Measurements from ENCODE around the gene PIGM. TPM values are rescaled to one million over a fixed set of nuclear protein-coding genes. Genes with fewer than 3 reads are reported as not detected.
A peak's percentile ranks its signal among the peaks of the same experiment; 100 is the strongest.
"Not testable (repeated sequence)": the region's sequence is repeated elsewhere in the genome, so short reads cannot be mapped to it uniquely, and the experiment has no call there.

Gene PIGM
- total and polyA plus RNA-seq, 2 donors: 3.1 to 5.7 TPM

GRCh38 chr1:160050182-160050581, 18.4 kb upstream of the PIGM start:
- H3K27ac ChIP-seq (ENCODE audit: low read depth in 1 of 2, low read length in 1 of 2); H3K9me3 ChIP-seq (ENCODE audit: control insufficient read depth in 2 of 2, insufficient read depth in 1 of 2, low read length in 1 of 2); H3K4me3 ChIP-seq (ENCODE audit: low read length in 2 of 2); DNase-seq (ENCODE audit: low read depth in 6 of 9, low spot score in 9 of 9); H3K36me3 ChIP-seq (ENCODE audit: control insufficient read depth in 2 of 2, insufficient read depth in 2 of 2, low read length in 1 of 2): not testable (repeated sequence)
- Histone ChIP-seq H3K27me3 (ENCODE audit: control insufficient read depth in 2 of 2, insufficient read depth in 1 of 2, low read length in 1 of 2) (peaks cover 3 to 39% of the 10 kb centered on the region in 2 donors), H3K4me1 (ENCODE audit: control insufficient read depth in 2 of 2, insufficient read depth in 2 of 2, low read length in 2 of 2) (peaks cover 18 to 28% of the 10 kb centered on the region in 2 donors)
- 97% methylated on average over 2 of the region's 2 CpGs for WGBS

- H3K4me1 ChIP-seq (ENCODE audit: control insufficient read depth in 2 of 2, insufficient read depth in 2 of 2, low read length in 2 of 2): peaks cover 18 to 28% of the 10 kb centered on the region in 2 donors
- H3K27me3 ChIP-seq (ENCODE audit: control insufficient read depth in 2 of 2, insufficient read depth in 1 of 2, low read length in 1 of 2): peaks cover 3 to 32% of the 10 kb centered on the region in 2 donors
- 94% methylated on average over 3 of the region's 3 CpGs for WGBS
- H3K4me3 ChIP-seq (ENCODE audit: low read length in 2 of 2): no peak overlapping the region
- H3K27ac ChIP-seq (ENCODE audit: low read depth in 1 of 2, low read length in 1 of 2): no peak overlapping the region
- no peaks in the 10 kb centered on the region for H3K9me3 ChIP-seq (ENCODE audit: control insufficient read depth in 2 of 2, insufficient read depth in 1 of 2, low read length in 1 of 2)
- no peaks in the 10 kb centered on the region for H3K36me3 ChIP-seq (ENCODE audit: control insufficient read depth in 2 of 2, insufficient read depth in 2 of 2, low read length in 1 of 2)
- DNase-seq (ENCODE audit: low read depth in 6 of 9, low spot score in 9 of 9): no peak
These were observed 17.3 kb upstream of the PIGM start for GRCh38 chr1:160049101-160049500.

DNA sequence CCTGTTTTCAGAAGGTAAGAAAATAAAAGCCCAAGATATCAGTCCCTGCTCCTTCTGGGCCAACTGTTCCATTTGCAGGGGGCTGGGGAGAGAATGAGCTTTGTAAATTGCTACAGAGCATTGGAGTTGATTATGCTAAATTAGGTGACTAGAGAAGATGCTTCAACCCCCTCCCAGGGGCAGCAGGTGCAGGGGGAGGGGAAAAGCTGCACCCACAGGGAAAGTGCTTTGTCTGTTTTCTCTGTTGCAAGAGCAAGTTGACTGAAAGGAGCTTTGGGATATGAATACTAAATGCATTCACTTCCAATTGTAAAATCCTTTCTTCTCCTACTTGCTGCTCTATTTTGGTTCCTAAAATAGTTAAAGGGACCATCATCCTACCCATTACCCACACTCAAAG, 16.5 kb upstream of the PIGM start:
- Histone ChIP-seq H3K4me3 (ENCODE audit: low read length in 2 of 2) (no peak overlapping the region), H3K4me1 (ENCODE audit: control insufficient read depth in 2 of 2, insufficient read depth in 2 of 2, low read length in 2 of 2) (peaks cover 18 to 26% of the 10 kb centered on the region in 2 donors), H3K27ac (ENCODE audit: low read depth in 1 of 2, low read length in 1 of 2) (no peak overlapping the region), H3K36me3 (ENCODE audit: control insufficient read depth in 2 of 2, insufficient read depth in 2 of 2, low read length in 1 of 2) (no peaks in the 10 kb centered on the region), H3K27me3 (ENCODE audit: control insufficient read depth in 2 of 2, insufficient read depth in 1 of 2, low read length in 1 of 2) (peaks cover 3 to 24% of the 10 kb centered on the region in 2 donors), H3K9me3 (ENCODE audit: control insufficient read depth in 2 of 2, insufficient read depth in 1 of 2, low read length in 1 of 2) (no peaks in the 10 kb centered on the region)
- DNase-seq (ENCODE audit: low read depth in 6 of 9, low spot score in 9 of 9): peak in 2 of 9 donors; percentile 27 to 48

DNA sequence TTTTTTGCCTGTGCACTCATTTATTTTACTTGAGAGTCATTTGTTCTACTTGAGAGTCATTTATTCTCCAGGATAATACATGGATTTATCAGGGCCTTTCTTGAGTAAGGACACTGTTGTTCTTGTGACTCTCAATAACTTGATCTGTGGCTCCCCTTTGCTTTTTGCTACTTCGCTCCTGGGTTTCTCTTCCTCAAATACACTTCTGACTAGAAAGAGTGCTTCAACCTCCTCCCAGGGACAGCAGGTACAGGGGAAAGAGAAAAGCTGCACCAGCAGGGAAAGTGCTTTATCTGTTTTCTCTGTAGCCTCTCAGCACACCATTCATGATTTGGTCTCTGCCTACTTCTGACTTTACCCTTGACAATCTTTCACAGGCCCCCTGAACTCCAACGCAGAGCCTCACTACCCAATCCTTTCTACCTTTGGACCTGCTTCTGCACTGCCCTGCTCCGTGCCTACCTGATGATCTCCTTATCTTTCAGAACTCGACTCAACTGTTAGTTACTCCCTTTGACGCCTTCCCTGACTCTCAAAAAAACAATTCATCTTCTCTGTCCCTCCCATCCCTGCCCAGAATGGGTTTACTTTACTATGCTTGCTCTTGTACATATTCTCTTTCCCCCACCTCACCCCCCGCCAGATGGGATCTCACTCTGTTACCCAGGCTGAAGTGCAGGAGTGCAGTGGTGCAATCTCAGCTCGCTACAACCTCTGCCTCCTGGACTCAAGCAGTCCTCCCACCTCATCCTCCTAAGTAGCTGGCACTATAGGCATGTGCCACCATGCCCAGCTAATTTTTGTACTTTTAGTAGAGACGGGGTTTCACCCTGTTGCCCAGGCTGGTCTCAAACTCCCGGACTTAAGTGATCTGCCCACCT, 15.6 kb upstream of the PIGM start:
- Histone ChIP-seq H3K4me3 (ENCODE audit: low read length in 2 of 2) (peak overlapping the region in 1 of 2 donors; percentile 26), H3K27ac (ENCODE audit: low read depth in 1 of 2, low read length in 1 of 2) (peak overlapping the region in 1 of 2 donors; percentile 54), H3K27me3 (ENCODE audit: control insufficient read depth in 2 of 2, insufficient read depth in 1 of 2, low read length in 1 of 2) (peaks cover 3 to 16% of the 10 kb centered on the region in 2 donors), H3K36me3 (ENCODE audit: control insufficient read depth in 2 of 2, insufficient read depth in 2 of 2, low read length in 1 of 2) (no peaks in the 10 kb centered on the region), H3K9me3 (ENCODE audit: control insufficient read depth in 2 of 2, insufficient read depth in 1 of 2, low read length in 1 of 2) (no peaks in the 10 kb centered on the region), H3K4me1 (ENCODE audit: control insufficient read depth in 2 of 2, insufficient read depth in 2 of 2, low read length in 2 of 2) (peaks cover 18 to 26% of the 10 kb centered on the region in 2 donors)
- peak in 1 of 9 donors; percentile 15 for DNase-seq (ENCODE audit: low read depth in 6 of 9, low spot score in 9 of 9)
- 79% methylated on average over 9 of the region's 9 CpGs for WGBS

DNA sequence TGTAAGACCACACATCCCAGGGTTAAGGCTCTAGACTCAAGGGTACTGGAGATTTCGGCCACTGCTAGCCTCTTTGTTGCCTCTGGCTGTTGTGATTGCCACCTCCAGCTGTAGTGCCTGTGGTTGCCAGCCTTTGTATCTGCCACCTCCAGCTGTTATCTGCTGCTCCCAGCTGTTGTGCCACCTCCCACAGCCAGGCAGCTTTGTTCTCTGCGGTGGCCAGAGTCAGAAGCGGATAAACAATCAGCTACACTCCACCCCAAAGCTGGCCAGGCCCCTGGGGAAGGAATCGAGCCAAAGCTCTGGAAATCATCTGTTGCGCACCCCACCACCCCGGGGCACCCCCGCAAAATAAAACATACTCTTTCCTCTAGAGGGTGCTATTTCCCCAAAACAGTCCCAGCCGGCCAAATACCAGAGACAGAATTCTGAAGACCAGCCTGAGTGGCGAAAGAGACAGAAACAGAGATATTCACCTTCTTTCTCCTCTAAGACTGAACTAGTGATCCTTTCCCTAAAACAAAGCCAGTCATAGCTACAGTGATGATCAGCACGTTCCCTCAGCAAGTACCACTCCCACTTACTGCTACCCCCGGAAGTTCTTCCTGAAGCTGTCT, 14.8 kb upstream of the PIGM start:
- Histone ChIP-seq H3K4me3 (ENCODE audit: low read length in 2 of 2) (peak overlapping the region; percentile 21 to 26), H3K4me1 (ENCODE audit: control insufficient read depth in 2 of 2, insufficient read depth in 2 of 2, low read length in 2 of 2) (peaks cover 18 to 26% of the 10 kb centered on the region in 2 donors), H3K27ac (ENCODE audit: low read depth in 1 of 2, low read length in 1 of 2) (no peak overlapping the region), H3K36me3 (ENCODE audit: control insufficient read depth in 2 of 2, insufficient read depth in 2 of 2, low read length in 1 of 2) (no peaks in the 10 kb centered on the region), H3K9me3 (ENCODE audit: control insufficient read depth in 2 of 2, insufficient read depth in 1 of 2, low read length in 1 of 2) (no peaks in the 10 kb centered on the region), H3K27me3 (ENCODE audit: control insufficient read depth in 2 of 2, insufficient read depth in 1 of 2, low read length in 1 of 2) (peaks cover 2 to 13% of the 10 kb centered on the region in 2 donors)
- WGBS: 9% methylated on average over 11 of the region's 11 CpGs
- DNase-seq (ENCODE audit: low read depth in 6 of 9, low spot score in 9 of 9): peak in 3 of 9 donors; percentile 41 to 69 (median 52)

DNA sequence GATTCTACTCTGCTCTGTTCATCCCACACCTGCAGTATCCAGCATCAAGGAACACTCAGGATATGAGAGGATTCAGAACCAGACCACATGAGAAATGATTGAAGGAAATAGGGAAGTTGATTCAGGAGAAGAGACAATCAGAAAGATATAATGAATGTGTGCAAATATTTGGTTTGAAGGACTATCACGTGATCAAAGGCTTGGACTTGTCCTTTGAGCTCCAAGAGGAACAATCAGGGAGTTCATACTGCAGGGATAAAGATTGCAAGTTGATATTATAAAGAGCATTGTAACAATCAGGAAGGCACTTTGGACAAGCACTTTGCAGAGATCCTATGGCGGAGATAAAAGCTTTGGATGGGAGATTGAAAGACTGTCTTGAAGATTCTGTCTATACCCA, 13.9 kb upstream of the PIGM start:
- Histone ChIP-seq H3K27me3 (ENCODE audit: control insufficient read depth in 2 of 2, insufficient read depth in 1 of 2, low read length in 1 of 2) (peaks cover 0 to 8% of the 10 kb centered on the region in 2 donors), H3K9me3 (ENCODE audit: control insufficient read depth in 2 of 2, insufficient read depth in 1 of 2, low read length in 1 of 2) (no peaks in the 10 kb centered on the region), H3K4me1 (ENCODE audit: control insufficient read depth in 2 of 2, insufficient read depth in 2 of 2, low read length in 2 of 2) (peaks cover 18 to 26% of the 10 kb centered on the region in 2 donors), H3K27ac (ENCODE audit: low read depth in 1 of 2, low read length in 1 of 2) (no peak overlapping the region), H3K4me3 (ENCODE audit: low read length in 2 of 2) (no peak overlapping the region), H3K36me3 (ENCODE audit: control insufficient read depth in 2 of 2, insufficient read depth in 2 of 2, low read length in 1 of 2) (no peaks in the 10 kb centered on the region)
- WGBS: 80% methylated on average over 2 of the region's 2 CpGs
- DNase-seq (ENCODE audit: low read depth in 6 of 9, low spot score in 9 of 9): no peak

DNA sequence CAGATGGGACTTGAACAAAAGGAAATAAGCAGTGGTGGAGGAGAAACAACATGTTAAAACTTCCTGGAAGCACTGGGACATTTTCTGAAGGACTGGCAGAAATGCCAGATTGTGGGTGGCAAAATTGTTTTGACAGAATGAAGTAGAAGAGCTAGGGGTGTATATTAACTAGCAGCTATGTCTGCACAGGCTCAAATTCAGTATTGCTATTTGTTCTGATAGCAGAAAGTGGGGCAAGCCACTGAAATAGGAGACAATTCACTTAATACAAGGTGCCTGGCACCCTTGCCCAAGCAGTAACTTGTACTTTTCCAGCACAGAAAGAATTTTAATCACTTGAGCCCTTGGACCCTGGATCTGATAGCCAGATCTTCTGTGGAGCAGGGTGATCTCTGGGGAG, 11.8 kb upstream of the PIGM start:
- Histone ChIP-seq H3K4me3 (ENCODE audit: low read length in 2 of 2) (no peak overlapping the region), H3K27ac (ENCODE audit: low read depth in 1 of 2, low read length in 1 of 2) (no peak overlapping the region), H3K27me3 (ENCODE audit: control insufficient read depth in 2 of 2, insufficient read depth in 1 of 2, low read length in 1 of 2) (peaks cover 0 to 7% of the 10 kb centered on the region in 2 donors), H3K9me3 (ENCODE audit: control insufficient read depth in 2 of 2, insufficient read depth in 1 of 2, low read length in 1 of 2) (no peaks in the 10 kb centered on the region), H3K4me1 (ENCODE audit: control insufficient read depth in 2 of 2, insufficient read depth in 2 of 2, low read length in 2 of 2) (peaks cover 15 to 24% of the 10 kb centered on the region in 2 donors), H3K36me3 (ENCODE audit: control insufficient read depth in 2 of 2, insufficient read depth in 2 of 2, low read length in 1 of 2) (no peaks in the 10 kb centered on the region)
- no peak for DNase-seq (ENCODE audit: low read depth in 6 of 9, low spot score in 9 of 9)

DNA sequence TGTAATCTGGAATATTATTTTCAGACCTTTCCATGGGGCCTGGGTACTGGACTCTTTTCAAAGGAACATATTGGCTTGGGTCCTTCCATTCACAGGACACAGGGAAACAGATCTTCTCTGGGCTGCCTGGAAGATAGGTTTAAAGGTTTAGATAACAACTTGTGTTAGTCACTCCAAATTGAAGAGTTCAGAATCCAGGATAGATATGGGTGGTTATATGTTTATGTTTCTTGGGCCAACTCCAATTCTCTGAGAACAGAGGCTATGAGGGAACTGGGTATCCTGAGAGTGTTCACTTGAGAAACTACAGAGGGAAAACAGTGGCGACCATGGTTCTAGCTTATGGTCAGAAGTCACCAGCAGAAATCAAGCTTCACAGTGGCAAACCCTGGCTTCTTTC, 8.7 kb upstream of the PIGM start:
- no peak overlapping the region for H3K27ac ChIP-seq (ENCODE audit: low read depth in 1 of 2, low read length in 1 of 2)
- H3K27me3 ChIP-seq (ENCODE audit: control insufficient read depth in 2 of 2, insufficient read depth in 1 of 2, low read length in 1 of 2): peaks cover 0 to 2% of the 10 kb centered on the region in 2 donors
- DNase-seq (ENCODE audit: low read depth in 6 of 9, low spot score in 9 of 9): no peak
- no peak overlapping the region for H3K4me3 ChIP-seq (ENCODE audit: low read length in 2 of 2)
- no peaks in the 10 kb centered on the region for H3K9me3 ChIP-seq (ENCODE audit: control insufficient read depth in 2 of 2, insufficient read depth in 1 of 2, low read length in 1 of 2)
- 95% methylated on average over 1 of the region's 1 CpG for WGBS
- H3K36me3 ChIP-seq (ENCODE audit: control insufficient read depth in 2 of 2, insufficient read depth in 2 of 2, low read length in 1 of 2): no peaks in the 10 kb centered on the region
- no peaks in the 10 kb centered on the region for H3K4me1 ChIP-seq (ENCODE audit: control insufficient read depth in 2 of 2, insufficient read depth in 2 of 2, low read length in 2 of 2)

DNA sequence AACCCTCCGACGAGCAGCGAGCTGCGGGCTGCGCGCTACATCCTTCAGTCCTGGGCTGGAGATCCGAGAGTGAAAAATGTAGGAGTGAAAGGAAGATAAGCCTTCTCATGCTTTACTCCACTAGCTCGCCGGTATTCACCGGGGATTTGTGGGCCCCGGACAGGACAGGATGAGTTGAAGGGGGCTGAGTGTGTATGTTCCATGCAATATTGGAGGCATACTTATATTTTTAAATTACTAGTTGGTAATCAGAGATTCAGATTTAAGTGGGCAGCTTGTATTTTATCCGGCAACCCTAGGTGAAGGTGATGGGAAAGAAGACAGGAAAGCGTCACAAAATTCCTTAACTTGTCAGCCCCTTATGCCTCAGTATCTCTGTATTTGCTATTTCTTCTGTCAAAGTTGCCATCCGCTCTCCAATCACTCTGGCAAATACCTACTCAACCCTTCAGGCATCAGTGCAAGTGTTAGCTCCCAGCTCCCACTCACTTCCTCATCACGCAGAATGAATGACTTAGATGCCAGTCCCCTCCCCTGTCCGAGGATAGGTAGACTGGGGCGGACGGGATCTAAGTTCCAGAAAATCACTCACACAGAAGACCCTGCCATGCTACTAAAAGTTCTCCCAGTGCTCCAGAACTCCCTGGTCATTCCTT, 503 bp upstream of the PIGM start:
- DNase-seq (ENCODE audit: low read depth in 6 of 9, low spot score in 9 of 9): peak in 1 of 9 donors; percentile 8
- WGBS: 4% methylated on average over 18 of the region's 18 CpGs

More for the DNA sequence above, 503 bp upstream of the PIGM start:
- Histone ChIP-seq H3K27me3 (ENCODE audit: control insufficient read depth in 2 of 2, insufficient read depth in 1 of 2, low read length in 1 of 2) (peaks cover 0 to 2% of the 10 kb centered on the region in 2 donors), H3K9me3 (ENCODE audit: control insufficient read depth in 2 of 2, insufficient read depth in 1 of 2, low read length in 1 of 2) (no peaks in the 10 kb centered on the region), H3K36me3 (ENCODE audit: control insufficient read depth in 2 of 2, insufficient read depth in 2 of 2, low read length in 1 of 2) (no peaks in the 10 kb centered on the region), H3K27ac (ENCODE audit: low read depth in 1 of 2, low read length in 1 of 2) (peak overlapping the region; percentile 78 to 83), H3K4me1 (ENCODE audit: control insufficient read depth in 2 of 2, insufficient read depth in 2 of 2, low read length in 2 of 2) (peaks cover 11 to 14% of the 10 kb centered on the region in 2 donors), H3K4me3 (ENCODE audit: low read length in 2 of 2) (peak overlapping the region; percentile 82 to 83)

All from thymus (tissue), 11 donors.